Erythroblast (primary cell): Measurements from ENCODE around the gene DGAT2L6.

Experiments
- GATA1 ChIP-seq: IDR thresholded peaks from 2 replicates; pipeline ENCODE4 v1.6.1; 2011; ENCODE audit warnings: low read depth, mild to moderate bottlenecking, control low read depth, low read length, moderate library complexity
- POLR2A ChIP-seq: IDR thresholded peaks from 2 replicates; pipeline ENCODE4 v1.6.1; 2011; ENCODE audit warnings: mild to moderate bottlenecking, low read length

- TF ChIP-seq POLR2A (no peak), GATA1 (no peak)
Observed at GRCh38 chrX:70129816-70130215, 47.5 kb upstream of the DGAT2L6 start.
